Measurements from ENCODE around the gene RPL31. TPM values are rescaled to one million over a fixed set of nuclear protein-coding genes. Genes with fewer than 3 reads are reported as not detected.

The RPL31 gene
- total RNA-seq, result 1,179 and 1,375 TPM in 2 replicates

DNA sequence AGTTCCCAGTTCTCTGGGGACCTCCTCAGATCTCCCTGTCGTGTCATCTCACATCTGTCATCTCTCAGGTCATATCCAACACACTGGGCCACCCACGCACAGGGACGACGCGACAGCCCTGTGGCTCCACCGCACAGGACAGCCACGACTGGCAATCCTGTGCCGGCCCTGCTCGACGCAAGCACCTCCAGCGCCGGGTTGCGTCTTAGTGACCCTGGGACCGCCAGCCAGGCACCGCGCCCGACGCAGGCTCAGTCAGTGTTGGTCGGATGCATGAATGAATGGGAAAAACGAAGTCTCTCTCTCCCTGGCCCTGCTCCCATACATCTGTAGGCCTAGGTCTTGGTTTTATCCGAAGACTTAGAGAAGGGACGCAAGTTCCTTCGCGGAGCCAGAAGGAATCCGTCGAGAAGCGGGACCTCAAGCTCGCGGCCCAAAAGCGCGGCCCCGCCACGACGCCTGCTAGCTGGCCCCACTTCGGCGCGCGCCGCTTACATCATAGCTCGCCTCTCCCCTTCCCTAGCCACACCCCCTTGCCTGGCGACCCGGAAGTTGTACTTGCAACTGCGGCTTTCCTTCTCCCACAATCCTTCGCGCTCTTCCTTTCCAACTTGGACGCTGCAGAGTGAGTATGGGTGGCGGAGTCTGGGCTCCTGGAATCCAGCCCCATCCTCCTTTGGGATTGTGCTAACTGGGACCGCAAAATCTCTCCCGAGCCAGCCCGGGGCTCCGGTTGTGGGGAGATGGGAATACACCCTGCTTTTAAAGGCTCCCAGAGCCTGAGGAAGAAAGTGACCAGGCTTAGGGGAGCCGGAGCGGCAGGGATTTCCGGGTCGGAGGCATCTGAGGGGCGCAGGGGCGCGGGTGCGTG, at the start of gene RPL31:
Gene RPL31 (plus strand): TSS at position 599 of the 871 bp plus-strand sequence. CDS start 413 bp downstream, outside the sequence.

Other genes starting within 250 kb of the RPL31 start
- 12.7 and 19.4 TPM in 2 replicates for gene NPAS2, start 182.2 kb upstream of the RPL31 start, total RNA-seq
- gene TBC1D8, start 149.1 kb downstream of the RPL31 start, total RNA-seq, result 12.6 and 16.9 TPM in 2 replicates

Data from cardiac ventricle fibroblast (primary cell).